K562 (cell line): ENCODE data around the gene PSMB7. TPM values are rescaled to one million over a fixed set of nuclear protein-coding genes. Genes with fewer than 3 reads are reported as not detected.
"Not testable (repeated sequence)": the region's sequence is repeated elsewhere in the genome, so short reads cannot be mapped to it uniquely, and the experiment has no call there.

Source experiments
- CEBPG ChIP-seq, 3 experiments: fragments of 200-800 bp in 1 of 3; sonication (Bioruptor generic) in 1 of 3; sonication (generic) in 1 of 3; formaldehyde crosslinking in 1 of 3; IDR thresholded peaks in 2 of 3; conservative IDR thresholded peaks in 1 of 3; 2 replicates each; pipeline versions ENCODE4 v1.6.1 to v1.8.0; 2016 to 2022; ENCODE audit warnings: missing compliant biosample characterization in 2 of 3, missing genetic modification characterization in 2 of 3, mild to moderate bottlenecking in 1 of 3, missing genetic modification reagents in 1 of 3
- GMEB1 ChIP-seq: fragments of 250-450 bp; sonication (Bioruptor Pico); IDR thresholded peaks from 2 replicates; pipeline ENCODE4 v1.4.0; 2020; ENCODE audit warnings: mild to moderate bottlenecking
- HOMEZ ChIP-seq: fragments of 250-450 bp; sonication (Bioruptor Pico); IDR thresholded peaks from 2 replicates; pipeline ENCODE4 v1.4.0; 2020; ENCODE audit warnings: mild to moderate bottlenecking, moderate library complexity
- MTF1 ChIP-seq: fragments of 250-450 bp; sonication (Bioruptor Pico); IDR thresholded peaks from 2 replicates; pipeline ENCODE4 v1.9.0; 2021; ENCODE audit warnings: moderate library complexity, mild to moderate bottlenecking, inconsistent platforms, borderline replicate concordance
- PPARD ChIP-seq: fragments of 250-450 bp; sonication (Bioruptor Pico); IDR thresholded peaks from 2 replicates; pipeline ENCODE4 v1.8.0; 2022; ENCODE audit warnings: inconsistent platforms, mild to moderate bottlenecking, moderate library complexity
- SLC30A9 ChIP-seq: fragments of 250-450 bp; sonication (Bioruptor Pico); IDR thresholded peaks from 2 replicates; pipeline ENCODE4 v1.8.0; 2022; ENCODE audit warnings: mild to moderate bottlenecking, moderate library complexity
- ZNF140 ChIP-seq: fragments of 250-450 bp; sonication (Bioruptor Pico); IDR thresholded peaks from 2 replicates; pipeline ENCODE4 v1.8.0; 2021; ENCODE audit warnings: moderate library complexity, mild to moderate bottlenecking, inconsistent platforms
- ZNF277 ChIP-seq: fragments of 250-450 bp; sonication (Bioruptor Pico); IDR thresholded peaks from 2 replicates; pipeline ENCODE4 v1.8.0; 2022; ENCODE audit warnings: inconsistent platforms, mild to moderate bottlenecking, moderate library complexity, borderline replicate concordance
- ZNF408 ChIP-seq: fragments of 250-450 bp; sonication (Bioruptor Pico); IDR thresholded peaks from 2 replicates; pipeline ENCODE4 v1.4.0; 2020; ENCODE audit warnings: low read depth, mild to moderate bottlenecking, moderate library complexity
- ZNF707 ChIP-seq: fragments of 250-450 bp; sonication (Bioruptor Pico); conservative IDR thresholded peaks from 2 replicates; pipeline ENCODE4 v1.8.0; 2022; ENCODE audit warnings: inconsistent platforms, mild to moderate bottlenecking, moderate library complexity
- ZNF79 ChIP-seq: fragments of 250-450 bp; sonication (Bioruptor Pico); IDR thresholded peaks from 2 replicates; pipeline ENCODE4 v1.4.0; 2020; ENCODE audit warnings: low read depth, mild to moderate bottlenecking, moderate library complexity
- polyA plus RNA-seq, 8 experiments: library from polyadenylated mRNA; depleted of rRNA in 4 of 8; stranded (reverse) in 5 of 8; unstranded in 3 of 8; fragments of >200 nt; fragmentation: Nextera tagmentation in 2 of 8; fragmentation: Illumina TruSeq in 1 of 8; extraction: Ambion mirVana in 2 of 8; extraction: Trizol in 1 of 8; gene quantifications; 2 replicates each; pipeline versions ENCODE4 v1.2.1 to v1.2.3, GENCODE V29; 2011 to 2014; ENCODE audit warnings: inconsistent platforms in 1 of 8, missing spikeins in 1 of 8
- total RNA-seq, 7 experiments: library from RNA; depleted of rRNA in 6 of 7; stranded (reverse); fragments of >200 nt in 6 of 7; fragmentation: Illumina TruSeq in 2 of 7; extraction: Trizol in 2 of 7; gene quantifications; 2 replicates each; pipeline versions ENCODE4 v1.2.1 to v1.2.3, GENCODE V29; 2011 to 2021; ENCODE audit warnings: low replicate concordance in 1 of 7

Gene PSMB7
- total and polyA plus RNA-seq, 9 of the 15 experiments (the other 6 are each of a cell fraction or from before 2014, with no cell fraction given) = 321 to 978 (median 407) TPM

- TF ChIP-seq ZNF79 (CRISPR knock-in tag) (0 out of 2 replicates have a peak, but pooled peaks have one; percentile 27), ZNF140 (CRISPR knock-in tag) (peak; percentile 87), MTF1 (peak; percentile 92; the same call in 1 of the 2 replicates), CEBPG (tag; conservative IDR thresholded peaks at IDR 0.05 in 1 of 2, IDR thresholded peaks at IDR 0.05 in 1 of 2) (0 out of 4 replicates have a peak, but pooled peaks of 1 of the 2 experiments have one; percentile 21), ZNF707 (peak; percentile 76), SLC30A9 (CRISPR knock-in tag) (peak; percentile 77; the same call in 1 of the 2 replicates), GMEB1 (CRISPR knock-in tag) (0 out of 2 replicates have a peak, but pooled peaks have one; percentile 21), ZNF408 (CRISPR knock-in tag) (peak; percentile 90), HOMEZ (CRISPR knock-in tag) (0 out of 2 replicates have a peak, but pooled peaks have one; percentile 57), PPARD (CRISPR knock-in tag) (peak; percentile 79; the same call in 1 of the 2 replicates), ZNF277 (CRISPR knock-in tag) (peak; percentile 95)
- TF ChIP-seq CEBPG (CRISPR knock-in tag; IDR thresholded peaks at IDR 0.05) = not testable (repeated sequence)
- TF ChIP-seq, all 486 proteins: peak for 15; not testable (repeated sequence) for 471
Observed at GRCh38 chr9:124425733-124426132, 10.5 kb upstream of the PSMB7 start (continued).
